ENCODE results near the gene RMC1.
"Not testable (repeated sequence)": the region's sequence is repeated elsewhere in the genome, so short reads cannot be mapped to it uniquely, and the experiment has no call there.

RMC1 gene

GRCh38 chr18:23550898-23551297 lies 47.6 kb downstream of the RMC1 start:
- Mint-ChIP-seq H3K9me3 (no peaks in the 10 kb centered on the region), H3K27me3 (no peaks in the 10 kb centered on the region), H3K27ac (no peak overlapping the region), H3K4me1 (ENCODE audit: low read depth) (peaks cover 5% of the 10 kb centered on the region), H3K36me3 (ENCODE audit: low read depth) (peaks cover 91% of the 10 kb centered on the region), H3K4me3 (no peak overlapping the region)
- no peak for DNase-seq

- peaks cover 93% of the 10 kb centered on the region for H3K36me3 Mint-ChIP-seq (ENCODE audit: low read depth)
- H3K27ac Mint-ChIP-seq: no peak overlapping the region
- no peak for DNase-seq
These were observed 48.7 kb downstream of the RMC1 start for GRCh38 chr18:23551978-23552377.

GRCh38 chr18:23552505-23552904 lies 49.2 kb downstream of the RMC1 start:
- no peak for DNase-seq
- no peak overlapping the region for H3K4me3 Mint-ChIP-seq
- no peaks in the 10 kb centered on the region for H3K4me1 Mint-ChIP-seq (ENCODE audit: low read depth)
- H3K36me3 Mint-ChIP-seq (ENCODE audit: low read depth): peaks cover 92% of the 10 kb centered on the region
- H3K27ac Mint-ChIP-seq: no peak overlapping the region
- no peaks in the 10 kb centered on the region for H3K9me3 Mint-ChIP-seq
- H3K27me3 Mint-ChIP-seq: no peaks in the 10 kb centered on the region

More at GRCh38 chr18:23551978-23552377, 48.7 kb downstream of the RMC1 start:
- Mint-ChIP-seq H3K27me3 (no peaks in the 10 kb centered on the region), H3K4me3 (no peak overlapping the region), H3K4me1 (ENCODE audit: low read depth) (no peaks in the 10 kb centered on the region), H3K9me3 (no peaks in the 10 kb centered on the region)

DNA sequence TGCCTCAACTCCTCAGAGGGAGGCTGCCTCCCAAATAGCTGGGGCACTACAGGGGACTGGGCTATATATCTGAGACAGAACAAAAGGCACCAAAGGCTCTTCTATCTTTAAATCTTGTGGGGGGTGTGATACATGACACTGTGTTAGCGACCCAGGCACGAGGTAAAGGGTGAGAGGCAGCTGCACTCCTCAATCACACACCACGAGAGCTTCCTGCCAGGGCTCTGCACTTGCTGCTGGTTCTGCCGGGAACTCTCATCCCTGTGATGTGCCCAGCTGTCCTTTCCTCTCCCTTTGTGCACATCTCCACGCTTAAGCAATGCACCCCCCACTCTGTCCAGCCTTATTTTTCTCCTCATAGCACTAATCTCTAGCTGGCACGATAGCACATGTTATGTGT lies 50.6 kb downstream of the RMC1 start:
- Mint-ChIP-seq H3K27ac (no peak overlapping the region), H3K36me3 (ENCODE audit: low read depth) (peaks cover 90% of the 10 kb centered on the region), H3K4me3 (no peak overlapping the region), H3K27me3 (no peaks in the 10 kb centered on the region), H3K9me3 (no peaks in the 10 kb centered on the region), H3K4me1 (ENCODE audit: low read depth) (no peaks in the 10 kb centered on the region)
- no peak for DNase-seq

GRCh38 chr18:23556145-23556780 lies 53.0 kb downstream of the RMC1 start:
- Mint-ChIP-seq H3K4me1 (ENCODE audit: low read depth) (no peaks in the 10 kb centered on the region), H3K27me3 (no peaks in the 10 kb centered on the region), H3K4me3 (no peak overlapping the region), H3K9me3 (no peaks in the 10 kb centered on the region), H3K36me3 (ENCODE audit: low read depth) (peaks cover 95% of the 10 kb centered on the region), H3K27ac (no peak overlapping the region)
- no peak for DNase-seq

- H3K4me3 Mint-ChIP-seq; H3K27me3 Mint-ChIP-seq; H3K4me1 Mint-ChIP-seq (ENCODE audit: low read depth); H3K9me3 Mint-ChIP-seq; H3K27ac Mint-ChIP-seq; DNase-seq: not testable (repeated sequence)
- H3K36me3 Mint-ChIP-seq (ENCODE audit: low read depth): peaks cover 95% of the 10 kb centered on the region
These were observed 54.2 kb downstream of the RMC1 start for GRCh38 chr18:23557511-23557910.

DNA sequence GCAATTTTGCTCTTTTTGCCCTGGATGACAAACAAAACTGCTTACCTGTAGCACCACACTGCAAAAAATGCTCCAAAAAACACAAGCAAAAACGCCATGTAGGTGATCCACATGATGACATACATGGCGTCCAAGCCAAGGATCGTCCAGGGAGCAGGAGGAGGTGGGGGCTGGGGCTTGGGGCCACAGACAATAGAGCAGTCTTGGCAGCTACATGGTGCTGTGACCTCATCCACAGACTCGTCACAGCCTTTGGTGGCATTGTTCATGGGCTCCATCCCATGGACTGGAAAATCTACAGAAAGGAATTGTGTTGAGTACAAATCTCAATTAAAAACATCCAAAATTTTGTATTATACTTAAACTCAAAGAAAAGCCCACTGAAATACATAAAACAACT lies 56.9 kb downstream of the RMC1 start:
- DNase-seq: no peak
- H3K27ac Mint-ChIP-seq: no peak overlapping the region
- no peaks in the 10 kb centered on the region for H3K27me3 Mint-ChIP-seq
- H3K4me1 Mint-ChIP-seq (ENCODE audit: low read depth): peaks cover 20% of the 10 kb centered on the region
- no peaks in the 10 kb centered on the region for H3K9me3 Mint-ChIP-seq
- H3K4me3 Mint-ChIP-seq: no peak overlapping the region
- peaks cover 92% of the 10 kb centered on the region for H3K36me3 Mint-ChIP-seq (ENCODE audit: low read depth)

DNA sequence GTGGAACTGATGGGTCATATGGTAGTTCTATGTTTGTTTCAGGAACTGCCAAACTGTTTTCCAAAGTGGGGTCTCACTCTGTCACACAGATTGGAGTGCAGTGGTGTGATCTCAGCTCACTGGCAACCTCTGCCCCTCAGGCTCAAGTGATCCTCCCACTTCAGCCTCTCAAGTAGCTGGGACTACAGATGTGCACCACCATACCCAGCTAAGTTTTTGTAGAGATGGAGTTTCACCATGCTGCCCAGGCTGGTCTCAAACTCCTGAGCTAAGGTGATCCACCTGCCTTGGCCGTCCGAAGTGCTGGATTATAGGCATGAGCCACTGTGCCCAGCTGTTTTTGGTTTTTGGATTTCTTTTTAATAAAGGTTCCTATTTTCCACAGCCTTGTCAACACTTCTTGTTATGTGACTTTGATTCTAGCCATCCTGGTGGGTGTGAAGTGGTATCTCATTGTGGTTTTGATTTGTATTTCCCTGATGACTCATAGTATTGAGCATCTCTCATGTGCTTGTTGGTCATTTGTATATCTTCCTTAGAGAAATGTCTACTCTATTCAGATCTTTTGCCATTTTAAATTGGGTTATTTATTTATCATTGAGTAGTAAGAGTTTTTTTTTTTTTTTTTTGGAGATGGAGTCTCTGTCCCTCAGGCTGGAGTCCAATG lies 60.2 kb downstream of the RMC1 start:
- Mint-ChIP-seq H3K27me3 (no peaks in the 10 kb centered on the region), H3K4me3 (no peak overlapping the region), H3K27ac (peak overlapping the region; percentile 52), H3K4me1 (ENCODE audit: low read depth) (peaks cover 20% of the 10 kb centered on the region), H3K36me3 (ENCODE audit: low read depth) (peaks cover 92% of the 10 kb centered on the region), H3K9me3 (no peaks in the 10 kb centered on the region)
- no peak for DNase-seq

DNA sequence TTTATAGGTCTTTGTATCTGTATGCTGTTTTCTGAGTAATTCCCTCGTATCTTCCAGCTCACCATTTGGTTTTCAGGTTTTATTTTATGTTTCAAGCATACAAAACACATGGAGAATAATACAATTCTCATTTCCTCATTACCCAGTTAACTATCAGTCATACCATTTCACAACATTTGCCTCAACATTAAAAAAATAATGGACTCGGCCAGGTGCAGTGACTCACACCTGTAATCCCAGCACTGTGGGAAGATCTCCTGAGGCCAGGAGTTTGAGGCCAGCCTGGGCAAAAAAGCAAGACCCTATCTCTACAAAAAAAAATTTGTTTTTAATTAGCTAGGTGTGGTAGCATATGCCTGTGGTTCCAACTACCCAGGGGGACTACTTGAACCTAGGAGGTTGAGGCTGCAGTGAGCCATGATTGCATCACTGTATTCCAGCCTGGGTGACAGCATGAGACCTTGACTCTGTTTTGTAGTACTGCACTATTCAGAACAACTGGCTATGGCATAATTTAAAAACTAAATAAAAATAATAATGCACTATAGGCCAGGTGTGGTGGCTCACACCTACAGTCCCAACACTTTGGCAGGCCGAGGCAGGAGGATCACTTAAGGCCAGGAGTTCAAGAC lies 62.7 kb downstream of the RMC1 start:
- Mint-ChIP-seq H3K4me1 (ENCODE audit: low read depth) (peaks cover 23% of the 10 kb centered on the region), H3K9me3 (no peaks in the 10 kb centered on the region), H3K4me3 (no peak overlapping the region), H3K27me3 (no peaks in the 10 kb centered on the region), H3K36me3 (ENCODE audit: low read depth) (peaks cover 93% of the 10 kb centered on the region), H3K27ac (no peak overlapping the region)
- DNase-seq: no peak

- H3K27ac Mint-ChIP-seq: no peak overlapping the region
- DNase-seq: no peak
- no peak overlapping the region for H3K4me3 Mint-ChIP-seq
- peaks cover 90% of the 10 kb centered on the region for H3K36me3 Mint-ChIP-seq (ENCODE audit: low read depth)
- H3K4me1 Mint-ChIP-seq (ENCODE audit: low read depth): peaks cover 25% of the 10 kb centered on the region
- no peaks in the 10 kb centered on the region for H3K27me3 Mint-ChIP-seq
- H3K9me3 Mint-ChIP-seq: no peaks in the 10 kb centered on the region
These were observed 64.4 kb downstream of the RMC1 start for GRCh38 chr18:23567671-23568070.

DNA sequence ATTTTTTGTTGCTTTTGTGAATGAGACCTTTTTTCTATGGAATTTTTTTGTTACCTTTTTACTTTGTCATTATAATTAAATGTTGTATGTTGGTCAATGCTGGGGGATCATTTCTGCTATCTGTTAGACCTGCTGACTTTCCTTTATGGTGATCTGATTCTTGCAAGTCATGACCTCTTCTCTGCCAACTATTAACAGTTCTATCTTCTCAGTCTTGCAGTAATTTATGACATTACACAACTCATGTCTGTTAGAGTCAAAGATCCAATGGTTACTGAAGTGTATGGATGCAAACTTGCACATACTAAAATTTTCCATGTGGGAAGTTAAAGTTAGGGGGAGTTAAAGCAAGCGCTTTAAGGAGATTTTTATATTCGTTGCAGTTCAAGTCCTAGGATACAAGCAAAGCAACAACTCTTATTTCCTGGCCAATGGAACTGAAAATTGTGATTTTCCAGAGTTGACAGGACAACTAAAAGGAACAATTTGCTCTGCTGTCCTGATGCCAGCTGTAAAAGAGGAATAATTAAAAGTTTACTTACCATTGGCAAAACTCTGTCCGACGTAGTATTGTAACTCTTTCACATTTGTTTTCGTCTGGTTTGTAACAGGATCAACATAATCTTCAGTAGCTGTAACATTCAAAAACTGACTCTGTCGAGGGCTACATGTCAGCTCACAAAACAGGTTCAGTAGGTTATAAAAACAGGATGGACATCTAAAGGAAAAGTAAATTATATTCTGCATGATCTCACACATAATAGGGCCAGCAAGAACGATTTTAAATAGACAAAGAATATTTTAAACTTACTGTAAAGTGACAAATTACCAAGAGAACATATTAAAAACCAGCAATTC lies 65.2 kb downstream of the RMC1 start:
- Mint-ChIP-seq H3K36me3 (ENCODE audit: low read depth) (peaks cover 87% of the 10 kb centered on the region), H3K4me3 (no peak overlapping the region), H3K27me3 (no peaks in the 10 kb centered on the region), H3K27ac (no peak overlapping the region), H3K9me3 (no peaks in the 10 kb centered on the region), H3K4me1 (ENCODE audit: low read depth) (peaks cover 25% of the 10 kb centered on the region)
- DNase-seq: no peak

GRCh38 chr18:23569299-23570063 lies 66.2 kb downstream of the RMC1 start:
- H3K4me3 Mint-ChIP-seq: no peak overlapping the region

GRCh38 chr18:23570912-23571504 lies 67.7 kb downstream of the RMC1 start:
- H3K27me3 Mint-ChIP-seq: no peaks in the 10 kb centered on the region
- H3K4me3 Mint-ChIP-seq: no peak overlapping the region
- peaks cover 33% of the 10 kb centered on the region for H3K4me1 Mint-ChIP-seq (ENCODE audit: low read depth)
- no peaks in the 10 kb centered on the region for H3K9me3 Mint-ChIP-seq
- DNase-seq: no peak
- peaks cover 82% of the 10 kb centered on the region for H3K36me3 Mint-ChIP-seq (ENCODE audit: low read depth)
- H3K27ac Mint-ChIP-seq: no peak overlapping the region

More at GRCh38 chr18:23569299-23570063, 66.2 kb downstream of the RMC1 start:
- Mint-ChIP-seq H3K9me3 (no peaks in the 10 kb centered on the region), H3K27me3 (no peaks in the 10 kb centered on the region), H3K36me3 (ENCODE audit: low read depth) (peaks cover 83% of the 10 kb centered on the region), H3K27ac (no peak overlapping the region), H3K4me1 (ENCODE audit: low read depth) (peaks cover 25% of the 10 kb centered on the region)
- DNase-seq: no peak

DNA sequence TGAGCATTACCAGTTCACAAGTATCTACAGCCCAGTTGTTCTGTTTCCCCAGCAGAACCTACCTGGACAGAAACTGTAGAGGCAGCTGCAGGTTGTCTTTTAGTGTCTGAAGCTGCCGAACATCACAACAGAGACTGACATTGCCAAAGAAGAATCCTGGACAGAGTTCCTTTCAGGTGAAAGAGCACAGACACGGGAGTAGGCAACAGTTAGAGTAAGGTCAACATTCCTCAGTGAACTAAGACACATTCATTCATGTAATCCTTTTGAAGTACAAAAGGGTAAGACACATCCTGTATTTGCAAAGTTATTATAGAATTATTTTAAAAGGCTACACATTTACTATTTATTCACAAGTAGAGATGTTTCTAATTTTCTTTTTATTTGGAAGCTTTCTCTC lies 68.7 kb downstream of the RMC1 start:
- Mint-ChIP-seq H3K4me1 (ENCODE audit: low read depth) (peaks cover 38% of the 10 kb centered on the region), H3K4me3 (no peak overlapping the region), H3K27me3 (no peaks in the 10 kb centered on the region), H3K9me3 (no peaks in the 10 kb centered on the region), H3K27ac (peak overlapping the region; percentile 13), H3K36me3 (ENCODE audit: low read depth) (peaks cover 81% of the 10 kb centered on the region)
- DNase-seq: no peak

Measured in activated T-cell treated with anti-CD3 and anti-CD28 coated beads, Interleukin-2, amount 50 U/mL, for 24 hours (primary cell).